Epithelial cell of esophagus (primary cell): ENCODE data around the gene ABLIM1.
A peak's percentile ranks its signal among the peaks of the same experiment; 100 is the strongest.

Source experiments
- DNase-seq: peaks from one replicate; pipeline ENCODE4 v3.0.0; 2010; ENCODE audit warnings: low read depth
- H3K4me3 ChIP-seq: 2 replicates; pipeline ENCODE4 v1.5.1; 2011; ENCODE audit warnings: mild to moderate bottlenecking, low read length, control low read depth
- TF ChIP-seq, protein P1 (sequence below): IDR thresholded peaks from 2 replicates; pipeline ENCODE4 v1.5.1; 2011; ENCODE audit warnings: low read depth, mild to moderate bottlenecking, low read length, control low read depth, inconsistent platforms; ENCODE audit not compliant: insufficient read depth; ENCODE audit errors: missing control alignments

Gene ABLIM1

GRCh38 chr10:114387784-114388183 lies 270.3 kb downstream of the ABLIM1 start:
- H3K4me3 ChIP-seq: no peak overlapping the region
- DNase-seq: no peak
- TF ChIP-seq, protein P1, sequence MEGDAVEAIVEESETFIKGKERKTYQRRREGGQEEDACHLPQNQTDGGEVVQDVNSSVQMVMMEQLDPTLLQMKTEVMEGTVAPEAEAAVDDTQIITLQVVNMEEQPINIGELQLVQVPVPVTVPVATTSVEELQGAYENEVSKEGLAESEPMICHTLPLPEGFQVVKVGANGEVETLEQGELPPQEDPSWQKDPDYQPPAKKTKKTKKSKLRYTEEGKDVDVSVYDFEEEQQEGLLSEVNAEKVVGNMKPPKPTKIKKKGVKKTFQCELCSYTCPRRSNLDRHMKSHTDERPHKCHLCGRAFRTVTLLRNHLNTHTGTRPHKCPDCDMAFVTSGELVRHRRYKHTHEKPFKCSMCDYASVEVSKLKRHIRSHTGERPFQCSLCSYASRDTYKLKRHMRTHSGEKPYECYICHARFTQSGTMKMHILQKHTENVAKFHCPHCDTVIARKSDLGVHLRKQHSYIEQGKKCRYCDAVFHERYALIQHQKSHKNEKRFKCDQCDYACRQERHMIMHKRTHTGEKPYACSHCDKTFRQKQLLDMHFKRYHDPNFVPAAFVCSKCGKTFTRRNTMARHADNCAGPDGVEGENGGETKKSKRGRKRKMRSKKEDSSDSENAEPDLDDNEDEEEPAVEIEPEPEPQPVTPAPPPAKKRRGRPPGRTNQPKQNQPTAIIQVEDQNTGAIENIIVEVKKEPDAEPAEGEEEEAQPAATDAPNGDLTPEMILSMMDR: no peak

DNA sequence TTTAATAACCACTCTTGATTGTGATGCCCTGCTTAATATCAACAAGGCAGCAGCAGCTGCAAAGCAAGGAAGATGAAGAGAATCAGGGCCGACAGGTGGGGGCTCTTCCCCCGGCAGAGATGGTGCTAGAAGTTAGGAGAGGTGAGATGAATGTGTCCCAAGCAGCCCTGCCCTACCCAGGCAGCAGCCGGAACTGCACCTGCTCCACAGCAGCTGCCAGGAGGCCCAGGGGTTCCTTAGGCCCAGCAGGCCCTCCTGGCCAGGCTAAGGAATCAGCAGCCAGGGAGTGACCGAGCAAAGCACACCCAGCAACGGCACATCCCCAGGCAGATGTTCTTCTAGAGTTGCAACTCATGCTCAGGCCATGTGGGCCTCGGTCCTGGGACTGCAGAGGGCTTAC lies 271.6 kb downstream of the ABLIM1 start:
- DNase-seq: no peak
- no peak overlapping the region for H3K4me3 ChIP-seq
- TF ChIP-seq, protein P1: peak; percentile 17

DNA sequence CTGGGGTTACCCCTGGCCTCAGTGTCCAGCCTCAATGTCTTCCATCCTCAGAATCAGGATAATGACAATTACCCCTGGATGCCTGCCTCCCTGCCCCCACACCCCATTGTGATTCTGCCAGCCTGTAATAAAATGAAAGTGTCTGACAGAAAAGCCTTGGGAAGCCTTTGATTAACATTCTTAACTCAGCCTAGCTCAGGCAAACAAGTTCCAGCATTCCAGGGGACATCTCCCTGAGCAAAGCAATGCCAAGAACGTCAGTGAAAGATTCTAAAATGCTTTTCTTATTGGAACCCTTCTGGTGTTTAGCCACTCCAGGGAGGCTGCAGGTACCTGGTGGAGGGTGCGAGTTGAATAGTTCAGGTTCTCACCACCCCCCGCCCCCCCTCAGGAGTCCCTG lies 272.5 kb downstream of the ABLIM1 start:
- H3K4me3 ChIP-seq: no peak overlapping the region
- no peak for DNase-seq
- TF ChIP-seq, protein P1: no peak

- TF ChIP-seq, protein P1: no peak
- no peak for DNase-seq
- no peak overlapping the region for H3K4me3 ChIP-seq
Measured at GRCh38 chr10:114384601-114385000, 273.5 kb downstream of the ABLIM1 start.

DNA sequence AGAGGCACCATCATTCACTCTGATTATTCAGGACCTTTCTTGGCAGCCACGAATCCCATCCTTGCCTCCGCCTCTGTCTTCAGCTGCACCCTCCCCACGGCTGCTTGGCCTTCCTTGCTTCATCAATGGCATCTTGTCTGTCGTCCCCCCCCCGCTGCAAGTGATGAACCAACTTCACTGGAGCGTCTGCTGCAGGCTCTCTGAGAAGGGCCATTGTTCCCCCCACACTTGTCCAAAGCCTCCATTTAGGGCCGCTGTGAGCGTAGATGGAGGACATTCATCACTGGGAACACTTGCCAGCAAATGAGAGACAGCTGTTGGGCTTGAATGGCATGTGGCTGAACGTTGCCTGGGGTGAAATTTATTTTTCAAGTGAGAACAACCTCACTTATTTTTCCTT lies 273.9 kb downstream of the ABLIM1 start:
- DNase-seq: no peak
- no peak overlapping the region for H3K4me3 ChIP-seq
- TF ChIP-seq, protein P1: no peak
